ENCODE results near the gene EGLN1. TPM values are rescaled to one million over a fixed set of nuclear protein-coding genes. Genes with fewer than 3 reads are reported as not detected.
"Not testable (repeated sequence)": the region's sequence is repeated elsewhere in the genome, so short reads cannot be mapped to it uniquely, and the experiment has no call there.

The EGLN1 gene
- total RNA-seq = 10 to 100 TPM; 47.7 to 64.5 TPM
- 30.5 TPM for polyA plus RNA-seq (ENCODE audit: insufficient read depth, low read depth, low replicate concordance)
- long read RNA-seq, donor 1, full-length matches to known transcripts = 26 of 26 reads
- long read RNA-seq, donor 1, partial matches to known transcripts = 0 of 26 reads
- long read RNA-seq, donor 1, other reads (novel, unspliced or antisense) = 0 of 26 reads
- long read RNA-seq, donor 2, full-length matches to known transcripts = 11 of 11 reads
- long read RNA-seq, donor 2, partial matches to known transcripts = 0 of 11 reads
- long read RNA-seq, donor 2, other reads (novel, unspliced or antisense) = 0 of 11 reads

DNA sequence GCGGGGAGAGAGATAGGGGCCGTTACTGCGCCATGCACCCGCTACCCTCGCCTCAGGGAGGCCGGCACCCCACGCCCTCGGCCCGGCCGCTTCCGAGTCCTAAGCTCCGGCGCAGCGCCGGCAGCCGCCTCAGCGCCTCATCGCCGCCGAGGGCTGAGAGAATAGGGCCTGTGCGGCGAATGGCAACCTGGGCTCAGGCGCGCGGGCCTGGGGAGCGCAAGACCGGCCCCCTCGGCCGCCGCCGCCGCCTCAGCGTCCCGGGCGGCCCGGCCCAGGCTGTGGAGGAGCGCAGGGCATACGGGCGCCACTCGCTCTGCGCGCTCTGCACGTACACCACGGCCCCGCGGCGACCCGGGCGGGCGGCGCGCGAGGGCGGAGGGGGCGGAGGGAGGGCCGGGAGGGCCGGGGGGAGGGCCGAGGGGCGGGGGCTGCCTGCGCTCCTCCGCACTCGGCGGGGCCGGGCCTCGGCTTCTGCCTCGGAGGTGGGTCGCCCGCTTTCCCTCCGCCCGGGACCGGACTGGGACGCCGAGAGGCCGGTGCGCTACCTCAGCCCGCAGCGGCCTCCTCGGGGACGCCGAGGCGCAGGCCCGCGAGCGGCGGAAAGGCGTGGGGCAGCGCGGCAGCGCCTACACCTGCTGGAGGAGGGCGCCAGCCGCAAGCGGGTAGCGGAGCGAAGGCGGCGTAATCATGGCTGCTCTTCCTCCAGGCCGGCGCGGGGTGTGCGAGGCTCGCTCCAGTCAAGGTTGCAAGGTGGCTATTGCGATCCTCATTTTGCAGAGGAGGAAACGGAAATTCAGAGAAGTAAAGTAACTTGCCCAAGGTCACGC is at the start of gene EGLN1:
Gene EGLN1, minus strand, starts transcription at position 317 of the 827 bp plus-strand sequence. CDS start 399 bp downstream, outside the sequence.
- Histone ChIP-seq H3K27me3 (no peaks in the 10 kb centered on the region), H3K9me3 (no peaks in the 10 kb centered on the region), H3K36me3 (ENCODE audit: low read depth, missing control alignments) (no peaks in the 10 kb centered on the region), H3K4me3 (peak within 1 kb of the TSS; percentile 72 to 91), H3K27ac (peak within 1 kb of the TSS; percentile 95 to 99), H3K4me1 (peaks cover 13% of the 10 kb centered on the region)
- intact Hi-C loops (cut with DNase I; ENCODE audit: low total_unique reads) = no loop called here
- TF ChIP-seq POLR2A (IDR thresholded peaks at IDR 0.05) = no peak
- TF ChIP-seq, protein P1, sequence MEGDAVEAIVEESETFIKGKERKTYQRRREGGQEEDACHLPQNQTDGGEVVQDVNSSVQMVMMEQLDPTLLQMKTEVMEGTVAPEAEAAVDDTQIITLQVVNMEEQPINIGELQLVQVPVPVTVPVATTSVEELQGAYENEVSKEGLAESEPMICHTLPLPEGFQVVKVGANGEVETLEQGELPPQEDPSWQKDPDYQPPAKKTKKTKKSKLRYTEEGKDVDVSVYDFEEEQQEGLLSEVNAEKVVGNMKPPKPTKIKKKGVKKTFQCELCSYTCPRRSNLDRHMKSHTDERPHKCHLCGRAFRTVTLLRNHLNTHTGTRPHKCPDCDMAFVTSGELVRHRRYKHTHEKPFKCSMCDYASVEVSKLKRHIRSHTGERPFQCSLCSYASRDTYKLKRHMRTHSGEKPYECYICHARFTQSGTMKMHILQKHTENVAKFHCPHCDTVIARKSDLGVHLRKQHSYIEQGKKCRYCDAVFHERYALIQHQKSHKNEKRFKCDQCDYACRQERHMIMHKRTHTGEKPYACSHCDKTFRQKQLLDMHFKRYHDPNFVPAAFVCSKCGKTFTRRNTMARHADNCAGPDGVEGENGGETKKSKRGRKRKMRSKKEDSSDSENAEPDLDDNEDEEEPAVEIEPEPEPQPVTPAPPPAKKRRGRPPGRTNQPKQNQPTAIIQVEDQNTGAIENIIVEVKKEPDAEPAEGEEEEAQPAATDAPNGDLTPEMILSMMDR (IDR thresholded peaks at IDR 0.05) = peak in 2 of 3 experiments; percentile 19 to 26
- WGBS, 2 donors = 0 to 2% methylated on average over 20 to 72 of the region's 104 CpGs
- DNase-seq = peak; percentile 86

DNA sequence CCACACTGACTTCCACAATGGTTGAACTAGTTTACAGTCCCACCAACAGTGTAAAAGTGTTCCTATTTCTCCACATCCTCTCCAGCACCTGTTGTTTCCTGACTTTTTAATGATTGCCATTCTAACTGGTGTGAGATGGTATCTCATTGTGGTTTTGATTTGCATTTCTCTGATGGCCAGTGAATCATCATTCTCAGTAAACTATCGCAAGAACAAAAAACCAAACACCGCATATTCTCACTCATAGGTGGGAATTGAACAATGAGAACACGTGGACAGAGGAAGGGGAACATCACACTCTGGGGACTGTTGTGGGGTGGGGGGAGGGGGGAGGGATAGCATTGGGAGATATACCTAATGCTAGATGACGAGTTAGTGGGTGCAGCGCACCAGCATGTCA is 49.4 kb upstream of the EGLN1 start:
- intact Hi-C loops (cut with DNase I; ENCODE audit: low total_unique reads) = not testable (repeated sequence)
- WGBS, 2 donors = 85 to 93% methylated on average over 5 of the region's 5 CpGs

DNA sequence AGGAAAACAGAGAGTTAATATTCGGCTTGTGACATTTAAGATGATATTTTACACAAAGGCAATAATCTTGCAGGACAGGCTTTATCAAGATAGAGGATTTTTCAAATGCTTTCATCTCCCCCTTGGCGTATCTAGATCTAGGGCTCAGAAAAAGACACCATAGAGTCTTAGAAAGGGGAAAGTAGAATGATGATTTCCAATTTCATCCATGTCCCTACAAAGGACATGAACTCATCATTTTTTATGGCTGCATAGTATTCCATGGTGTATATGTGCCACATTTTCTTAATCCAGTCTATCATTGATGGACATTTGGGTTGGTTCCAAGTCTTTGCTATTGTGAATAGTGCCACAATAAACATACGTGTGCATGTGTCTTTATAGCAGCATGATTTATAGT is 48.9 kb upstream of the EGLN1 start:
- H3K9me3 ChIP-seq; H3K4me3 ChIP-seq; DNase-seq; H3K36me3 ChIP-seq (ENCODE audit: low read depth, missing control alignments); H3K4me1 ChIP-seq; H3K27me3 ChIP-seq; intact Hi-C loops (cut with DNase I; ENCODE audit: low total_unique reads); H3K27ac ChIP-seq: not testable (repeated sequence)
- WGBS, 2 donors = 88 to 90% methylated on average over 2 of the region's 3 CpGs

More for the DNA sequence above, 49.4 kb upstream of the EGLN1 start:
- H3K36me3 ChIP-seq (ENCODE audit: low read depth, missing control alignments); H3K4me1 ChIP-seq; H3K27ac ChIP-seq; H3K9me3 ChIP-seq; DNase-seq; H3K4me3 ChIP-seq; H3K27me3 ChIP-seq: not testable (repeated sequence)

DNA sequence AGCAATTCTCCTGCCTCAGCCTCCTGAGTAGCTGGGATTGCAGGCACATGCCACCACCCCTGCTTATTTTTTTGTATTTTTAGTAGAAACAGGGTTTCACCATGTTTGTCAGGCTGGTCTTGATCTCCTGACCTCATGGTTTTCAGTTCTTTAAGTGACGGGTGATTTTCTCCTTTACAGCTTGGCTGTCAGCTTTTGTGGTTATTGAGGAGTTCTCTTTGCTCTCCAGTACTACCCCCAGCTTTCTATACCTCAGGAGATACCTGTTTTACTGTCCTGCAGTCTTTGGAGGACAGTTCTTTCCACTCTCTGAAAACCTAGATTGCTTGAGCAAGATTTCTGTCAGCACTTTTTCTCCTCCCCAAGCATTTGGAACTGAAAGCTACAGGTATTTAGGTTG is 45.9 kb upstream of the EGLN1 start:
- DNase-seq = no peak
- no peak for TF ChIP-seq POLR2A (IDR thresholded peaks at IDR 0.05)
- TF ChIP-seq, protein P1 (IDR thresholded peaks at IDR 0.05) = no peak
- no peak overlapping the region for H3K4me3 ChIP-seq
- intact Hi-C loops (cut with DNase I; ENCODE audit: low total_unique reads) = no loop called here
- no peaks in the 10 kb centered on the region for H3K9me3 ChIP-seq
- H3K4me1 ChIP-seq = no peaks in the 10 kb centered on the region
- no peaks in the 10 kb centered on the region for H3K36me3 ChIP-seq (ENCODE audit: low read depth, missing control alignments)
- H3K27ac ChIP-seq = no peak overlapping the region
- WGBS, 2 donors = 63 to 78% methylated on average over 1 of the region's 1 CpG
- H3K27me3 ChIP-seq = no peaks in the 10 kb centered on the region

DNA sequence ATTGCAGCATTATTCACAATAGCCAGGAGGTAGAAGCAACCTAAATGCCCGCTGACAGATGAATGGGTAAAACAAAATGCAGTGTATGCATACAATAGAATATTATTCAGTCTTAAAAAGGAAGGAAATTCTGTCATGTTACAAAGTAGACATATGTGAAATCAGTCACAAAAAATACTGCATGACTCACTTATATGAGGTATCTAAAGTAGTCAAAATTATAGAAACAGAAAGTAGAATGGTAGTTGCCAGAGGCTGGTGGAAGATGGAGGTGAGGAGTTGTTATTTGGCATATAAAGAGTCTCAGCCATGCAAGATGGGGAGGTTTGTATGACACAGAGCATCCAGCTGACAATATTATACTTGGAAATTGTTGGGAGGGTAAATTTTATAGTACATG is 43.0 kb upstream of the EGLN1 start:
- DNase-seq = no peak
- H3K4me1 ChIP-seq = no peaks in the 10 kb centered on the region
- H3K36me3 ChIP-seq (ENCODE audit: low read depth, missing control alignments) = no peaks in the 10 kb centered on the region
- H3K4me3 ChIP-seq = no peak overlapping the region
- H3K9me3 ChIP-seq = no peaks in the 10 kb centered on the region
- TF ChIP-seq, protein P1 (IDR thresholded peaks at IDR 0.05) = no peak
- TF ChIP-seq POLR2A (IDR thresholded peaks at IDR 0.05) = no peak
- H3K27ac ChIP-seq = no peak overlapping the region
- intact Hi-C loops (cut with DNase I; ENCODE audit: low total_unique reads) = no loop called here
- H3K27me3 ChIP-seq = no peaks in the 10 kb centered on the region
- WGBS, 2 donors = 94 to 95% methylated on average over 1 of the region's 1 CpG
